K562 (cell line): Measurements from ENCODE around the gene MKRN2OS. TPM values are rescaled to one million over a fixed set of nuclear protein-coding genes. Genes with fewer than 3 reads are reported as not detected.

Experiments
- ATAC-seq: fragments of 200-7000 bp; cut with Tn5 transposase; 3 replicates; pipeline ENCODE4 v1.9.1; 2020; ENCODE audit warnings: moderate library complexity
- BruUV-seq: library from RNA; stranded (reverse); fragments of 400-500 nt; replicated peaks from 2 replicates; lab custom pipeline; 2021; lab: Mats Ljungman, UMichigan
- CTCF ChIA-PET: fragments of 300-600 bp; formaldehyde crosslinking; extraction: SDS; loops from one replicate; lab custom pipeline; 2021; ENCODE audit warnings: low intra/inter-chr PET ratio; lab: Yijun Ruan, JAX
- POLR2A ChIA-PET: fragments of 300-600, 350-650 bp; sonication (Branson Sonifier 250); formaldehyde crosslinking; extraction: SDS; loops from one replicate; lab custom pipeline; 2021; ENCODE audit warnings: antibody characterized with exemption, inconsistent platforms; lab: Yijun Ruan, JAX
- DNase-seq, 4 experiments: peaks; one replicate each; pipeline versions ENCODE4 v3.0.0 to v3.0.0-alpha.2; 2011 to 2018; ENCODE audit warnings: low spot score in 3 of 4, mixed read lengths in 3 of 4; ENCODE audit errors: extremely low read depth in 1 of 4
- FAIRE-seq: peaks from 2 replicates; lab custom pipeline; 2011; peaks lifted over from hg19 to GRCh38; lab: Jason Lieb, UNC
- H2AFZ ChIP-seq: 2 replicates; pipeline ENCODE4 v1.6.0; 2011; ENCODE audit warnings: low read depth, low read length, control low read depth, inconsistent platforms
- H3K27ac ChIP-seq: fragments of 200-600 bp; 3 replicates; pipeline ENCODE4 v1.8.0; 2011; ENCODE audit warnings: low read depth, mild to moderate bottlenecking, control low read depth, inconsistent platforms, low read length, moderate library complexity, mixed read lengths; ENCODE audit errors: extremely low read depth
- H3K27me3 ChIP-seq, 2 experiments: fragments of 300-600 bp in 1 of 2; 2 replicates in 1 of 2; 3 replicates in 1 of 2; pipeline versions ENCODE4 v1.6.0 to v1.8.0; 2011; ENCODE audit warnings: inconsistent platforms in 2 of 2, low read length in 2 of 2, mild to moderate bottlenecking in 1 of 2, mixed read lengths in 1 of 2, moderate library complexity in 1 of 2; ENCODE audit not compliant: control insufficient read depth in 2 of 2, insufficient read depth in 2 of 2
- H3K36me3 ChIP-seq: fragments of 300-600 bp; 3 replicates; pipeline ENCODE4 v1.8.0; 2011; ENCODE audit warnings: mild to moderate bottlenecking, low read length, inconsistent platforms; ENCODE audit not compliant: control insufficient read depth, insufficient read depth
- H3K4me1 ChIP-seq, 2 experiments: fragments of 200-600 bp in 1 of 2; replicated peaks in 1 of 2; 2 replicates in 1 of 2; 3 replicates in 1 of 2; pipeline versions ENCODE4 v1.5.1 to v1.8.0; 2011; ENCODE audit warnings: inconsistent platforms in 2 of 2, low read length in 2 of 2, mild to moderate bottlenecking in 1 of 2, mixed read lengths in 1 of 2, moderate library complexity in 1 of 2; ENCODE audit not compliant: control insufficient read depth in 2 of 2, insufficient read depth in 2 of 2
- H3K4me2 ChIP-seq: 2 replicates; pipeline ENCODE4 v1.6.1; 2011; ENCODE audit warnings: low read length, control low read depth, inconsistent platforms, mixed read lengths; ENCODE audit not compliant: insufficient read depth
- H3K4me3 ChIP-seq: fragments of 200-600 bp; sonication (generic), shearing (Covaris generic); 2 replicates; pipeline ENCODE4 v1.5.1; 2016; ENCODE audit warnings: control low read depth, inconsistent platforms
- H3K79me2 ChIP-seq: fragments of 200-600 bp; 3 replicates; pipeline ENCODE4 v1.8.0; 2011; ENCODE audit warnings: low read length, inconsistent platforms; ENCODE audit not compliant: control insufficient read depth, insufficient read depth
- H3K9ac ChIP-seq, 2 experiments: 2 replicates each; pipeline versions ENCODE4 v1.6.0 to v1.6.1; 2011; ENCODE audit warnings: low read depth in 2 of 2, low read length in 2 of 2, control low read depth in 1 of 2, inconsistent platforms in 1 of 2, mild to moderate bottlenecking in 1 of 2, mixed read lengths in 1 of 2; ENCODE audit not compliant: insufficient read depth in 1 of 2
- H3K9me1 ChIP-seq: one replicate; pipeline ENCODE4 v1.6.0; 2011; ENCODE audit warnings: inconsistent platforms, mild to moderate bottlenecking, low read length, moderate library complexity; ENCODE audit not compliant: control insufficient read depth, insufficient read depth
- H3K9me3 ChIP-seq: replicated peaks from 2 replicates; pipeline ENCODE4 v1.5.1; 2011; ENCODE audit warnings: low read depth, low read length, inconsistent platforms; ENCODE audit not compliant: control insufficient read depth, insufficient read depth
- H4K20me1 ChIP-seq: replicated peaks from 2 replicates; pipeline ENCODE4 v1.6.1; 2011; ENCODE audit warnings: low read length, inconsistent platforms, mixed read lengths; ENCODE audit not compliant: control insufficient read depth, insufficient read depth
- ETS2 ChIP-seq: IDR thresholded peaks from 2 replicates; pipeline ENCODE4 v1.6.1; 2016; ENCODE audit warnings: borderline replicate concordance, missing genetic modification characterization, mild to moderate bottlenecking, moderate library complexity, missing compliant biosample characterization; ENCODE audit not compliant: poor library complexity, severe bottlenecking
- ILF3 ChIP-seq: fragments of 450-650 bp; IDR thresholded peaks from 2 replicates; pipeline ENCODE4 v1.6.1; 2018; ENCODE audit warnings: antibody characterized with exemption, mild to moderate bottlenecking, moderate library complexity, borderline replicate concordance
- POLR2G ChIP-seq: fragments of 200-400 bp; formaldehyde crosslinking; IDR thresholded peaks from 2 replicates; pipeline ENCODE4 v1.6.1; 2017; ENCODE audit warnings: low read depth, mild to moderate bottlenecking, antibody characterized with exemption, low read length, moderate library complexity
- SMARCA4 ChIP-seq: fragments of 450-650 bp; IDR thresholded peaks from 2 replicates; pipeline ENCODE4 v1.6.1; 2016
- ZBTB7A ChIP-seq: IDR thresholded peaks from 2 replicates; pipeline ENCODE4 v1.6.1; 2011; ENCODE audit warnings: low read depth, mild to moderate bottlenecking, low read length, moderate library complexity, borderline replicate concordance; ENCODE audit not compliant: control insufficient read depth
- WGBS: fragments of 100-300 bp; shearing (Covaris generic); methylation state at CpG from one replicate; pipeline ENCODE4 v1.1.6; 2016; ENCODE audit warnings: low coverage, mixed read lengths; ENCODE audit not compliant: insufficient coverage; ENCODE audit errors: missing lambda C conversion rate; 5-methylcytosine and 5-hydroxymethylcytosine counted together
- in situ Hi-C: fragments of 300-500 bp; cut with MboI; formaldehyde crosslinking; loops from 4 replicates; pipeline ENCODE4 v1.15.0; 2018; ENCODE audit warnings: inconsistent platforms, mixed read lengths
- intact Hi-C: fragments of 100-400 bp; cut with micrococcal nuclease; formaldehyde crosslinking; loops from 2 replicates; pipeline ENCODE4 v1.14.2; 2022
- polyA plus RNA-seq, 8 experiments: library from polyadenylated mRNA; depleted of rRNA in 4 of 8; stranded (reverse) in 5 of 8; unstranded in 3 of 8; fragments of >200 nt; fragmentation: Nextera tagmentation in 2 of 8; fragmentation: Illumina TruSeq in 1 of 8; extraction: Ambion mirVana in 2 of 8; extraction: Trizol in 1 of 8; gene quantifications; 2 replicates each; pipeline versions ENCODE4 v1.2.1 to v1.2.3, GENCODE V29; 2011 to 2014; ENCODE audit warnings: inconsistent platforms in 1 of 8, missing spikeins in 1 of 8
- small RNA-seq: library from RNA; depleted of rRNA; stranded (forward); fragments of <200 nt; gene quantifications from one replicate; pipeline ENCODE3, GENCODE V24; 2014
- total RNA-seq, 7 experiments: library from RNA; depleted of rRNA in 6 of 7; stranded (reverse); fragments of >200 nt in 6 of 7; fragmentation: Illumina TruSeq in 2 of 7; extraction: Trizol in 2 of 7; gene quantifications; 2 replicates each; pipeline versions ENCODE4 v1.2.1 to v1.2.3, GENCODE V29; 2011 to 2021; ENCODE audit warnings: low replicate concordance in 1 of 7
- TF ChIP-seq, protein P1 (sequence below): fragments of 250-450 bp; sonication (Bioruptor Pico); IDR thresholded peaks from 2 replicates; pipeline ENCODE4 v1.8.0; 2022; ENCODE audit warnings: inconsistent platforms, mild to moderate bottlenecking, moderate library complexity, borderline replicate concordance
- TF ChIP-seq, protein P2 (sequence below): fragments of 450-650 bp; formaldehyde crosslinking; conservative IDR thresholded peaks from 2 replicates; pipeline ENCODE4 v1.4.0; 2022; ENCODE audit warnings: mild to moderate bottlenecking, missing genetic modification characterization
- TF ChIP-seq, protein P3 (sequence below): fragments of 450-650 bp; formaldehyde crosslinking; IDR thresholded peaks from 2 replicates; pipeline ENCODE4 v1.4.0; 2022; ENCODE audit warnings: missing genetic modification characterization

MKRN2OS gene
- total and polyA plus RNA-seq, 9 of the 15 experiments (the other 6 are each of a cell fraction or from before 2014, with no cell fraction given): 0.11 to 0.27 (median 0.17) TPM; not detected in 6

DNA sequence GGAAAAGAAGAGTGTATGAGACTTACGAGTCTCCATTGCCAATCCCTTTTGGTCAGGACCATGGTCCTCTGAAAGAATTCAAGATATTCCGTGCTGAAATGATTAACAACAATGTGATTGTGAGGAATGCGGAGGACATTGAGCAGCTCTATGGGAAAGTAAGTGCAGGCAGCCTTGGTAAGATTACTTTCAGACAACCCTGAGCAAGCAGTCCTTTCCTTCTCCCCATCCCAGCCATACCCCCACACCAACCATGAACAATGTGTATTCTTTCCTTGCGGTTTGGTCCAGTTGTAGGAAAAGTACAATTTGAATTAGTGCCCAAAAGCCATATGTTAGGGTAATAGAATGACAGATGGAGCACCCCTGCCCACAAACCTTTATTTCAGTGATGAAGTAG, 55.5 kb downstream of the MKRN2OS start:
- H3K36me3 ChIP-seq: peaks cover 80% of the 10 kb centered on the region
- in situ Hi-C loops: no loop called here
- ATAC-seq (no peak), DNase-seq (no peak)
- H3K9me3 ChIP-seq: no peaks in the 10 kb centered on the region
- intact Hi-C loops: loop anchor here (10.0 kb wide), 1 partner anchor 505 kb away; no protein-coding TSS in a partner anchor
- H3K9ac ChIP-seq: no peak overlapping the region
- BruUV-seq: no TSS peak
- POLR2A ChIA-PET: interaction anchor here (0.5 kb wide), 1 partner anchor 173 kb away, joined by 3 read pairs; no protein-coding TSS in a partner anchor
- H3K79me2 ChIP-seq: peaks cover 40% of the 10 kb centered on the region
- no peaks in the 10 kb centered on the region for H3K27me3 ChIP-seq
- 89% methylated on average over 4 of the region's 4 CpGs for WGBS
- no peak overlapping the region for H3K27ac ChIP-seq
- H3K4me1 ChIP-seq: peaks cover 0 to 5% of the 10 kb centered on the region in 2 experiments; a peak in 3 of 5 replicates
- no peak overlapping the region for H3K4me2 ChIP-seq
- H4K20me1 ChIP-seq: no peaks in the 10 kb centered on the region
- TF ChIP-seq SMARCA4 (no peak), ZBTB7A (no peak), ILF3 (no peak), POLR2G (no peak), ETS2 (tag) (no peak)
- TF ChIP-seq, protein P1, sequence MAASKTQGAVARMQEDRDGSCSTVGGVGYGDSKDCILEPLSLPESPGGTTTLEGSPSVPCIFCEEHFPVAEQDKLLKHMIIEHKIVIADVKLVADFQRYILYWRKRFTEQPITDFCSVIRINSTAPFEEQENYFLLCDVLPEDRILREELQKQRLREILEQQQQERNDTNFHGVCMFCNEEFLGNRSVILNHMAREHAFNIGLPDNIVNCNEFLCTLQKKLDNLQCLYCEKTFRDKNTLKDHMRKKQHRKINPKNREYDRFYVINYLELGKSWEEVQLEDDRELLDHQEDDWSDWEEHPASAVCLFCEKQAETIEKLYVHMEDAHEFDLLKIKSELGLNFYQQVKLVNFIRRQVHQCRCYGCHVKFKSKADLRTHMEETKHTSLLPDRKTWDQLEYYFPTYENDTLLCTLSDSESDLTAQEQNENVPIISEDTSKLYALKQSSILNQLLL (CRISPR knock-in tag): no peak
- TF ChIP-seq, protein P2, sequence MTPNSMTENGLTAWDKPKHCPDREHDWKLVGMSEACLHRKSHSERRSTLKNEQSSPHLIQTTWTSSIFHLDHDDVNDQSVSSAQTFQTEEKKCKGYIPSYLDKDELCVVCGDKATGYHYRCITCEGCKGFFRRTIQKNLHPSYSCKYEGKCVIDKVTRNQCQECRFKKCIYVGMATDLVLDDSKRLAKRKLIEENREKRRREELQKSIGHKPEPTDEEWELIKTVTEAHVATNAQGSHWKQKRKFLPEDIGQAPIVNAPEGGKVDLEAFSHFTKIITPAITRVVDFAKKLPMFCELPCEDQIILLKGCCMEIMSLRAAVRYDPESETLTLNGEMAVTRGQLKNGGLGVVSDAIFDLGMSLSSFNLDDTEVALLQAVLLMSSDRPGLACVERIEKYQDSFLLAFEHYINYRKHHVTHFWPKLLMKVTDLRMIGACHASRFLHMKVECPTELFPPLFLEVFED: no peak
- TF ChIP-seq, protein P3, sequence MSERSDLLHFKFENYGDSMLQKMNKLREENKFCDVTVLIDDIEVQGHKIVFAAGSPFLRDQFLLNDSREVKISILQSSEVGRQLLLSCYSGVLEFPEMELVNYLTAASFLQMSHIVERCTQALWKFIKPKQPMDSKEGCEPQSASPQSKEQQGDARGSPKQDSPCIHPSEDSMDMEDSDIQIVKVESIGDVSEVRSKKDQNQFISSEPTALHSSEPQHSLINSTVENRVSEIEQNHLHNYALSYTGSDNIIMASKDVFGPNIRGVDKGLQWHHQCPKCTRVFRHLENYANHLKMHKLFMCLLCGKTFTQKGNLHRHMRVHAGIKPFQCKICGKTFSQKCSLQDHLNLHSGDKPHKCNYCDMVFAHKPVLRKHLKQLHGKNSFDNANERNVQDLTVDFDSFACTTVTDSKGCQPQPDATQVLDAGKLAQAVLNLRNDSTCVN (CRISPR knock-in tag): no peak
- TF ChIP-seq, all 486 proteins: peak for 0
- H3K4me3 ChIP-seq: no peak overlapping the region
- no peak for FAIRE-seq
- CTCF ChIA-PET: no interaction called here
- no peaks in the 10 kb centered on the region for H3K9me1 ChIP-seq
- no peak overlapping the region for H2AFZ ChIP-seq

Small RNA genes within 50 kb of the gene (small RNA-seq; reads per million reads assigned to genes)
- not detected for gene RF00017
- gene RNA5SP123: 0.18 reads per million
- gene RNU6-377P: not detected

Other genes with a start within 250 kb of the MKRN2OS start
- 38.5 and 40.4 TPM in 2 replicates for gene TSEN2, start 61.0 kb downstream of the MKRN2OS start, total RNA-seq (2014; rRNA removed)
- 52.8 and 55.9 TPM in 2 replicates for gene TSEN2, start 61.0 kb downstream of the MKRN2OS start, total RNA-seq (2014; rRNA removed; fragmentation: Illumina TruSeq; extraction: Trizol)
- gene TSEN2, start 61.0 kb downstream of the MKRN2OS start, total RNA-seq (2015; rRNA removed; fragmentation: Illumina TruSeq; extraction: Trizol): 53.0 and 55.2 TPM in 2 replicates
- 39.9 TPM in 2 replicates for gene TSEN2, start 61.0 kb downstream of the MKRN2OS start, total RNA-seq (2021)
- 39.4 and 43.7 TPM in 2 replicates for gene TSEN2, start 61.0 kb downstream of the MKRN2OS start, polyA plus RNA-seq (2011; rRNA removed)
- gene TSEN2, start 61.0 kb downstream of the MKRN2OS start, polyA plus RNA-seq (2014; fragmentation: Illumina TruSeq; extraction: Trizol): 48.2 and 55.6 TPM in 2 replicates
- gene TSEN2, start 61.0 kb downstream of the MKRN2OS start, polyA plus RNA-seq (2014; fragmentation: Nextera tagmentation; extraction: Ambion mirVana): 10 to 100 TPM; 39.3 to 76.3 TPM
- 46.6 and 50.8 TPM in 2 replicates for gene TSEN2, start 61.0 kb downstream of the MKRN2OS start, polyA plus RNA-seq (2014; rRNA removed)
- 41.4 and 42.9 TPM in 2 replicates for gene MKRN2, start 11.6 kb upstream of the MKRN2OS start, total RNA-seq (2014; rRNA removed)
- 37.7 and 40.0 TPM in 2 replicates for gene MKRN2, start 11.6 kb upstream of the MKRN2OS start, total RNA-seq (2014; rRNA removed; fragmentation: Illumina TruSeq; extraction: Trizol)
- gene MKRN2, start 11.6 kb upstream of the MKRN2OS start, total RNA-seq (2015; rRNA removed; fragmentation: Illumina TruSeq; extraction: Trizol): 32.9 and 35.3 TPM in 2 replicates
- 45.5 and 50.1 TPM in 2 replicates for gene MKRN2, start 11.6 kb upstream of the MKRN2OS start, total RNA-seq (2021)
- gene MKRN2, start 11.6 kb upstream of the MKRN2OS start, polyA plus RNA-seq (2011; rRNA removed): 63.2 and 65.6 TPM in 2 replicates
- 44.1 and 45.3 TPM in 2 replicates for gene MKRN2, start 11.6 kb upstream of the MKRN2OS start, polyA plus RNA-seq (2014; fragmentation: Illumina TruSeq; extraction: Trizol)
- gene MKRN2, start 11.6 kb upstream of the MKRN2OS start, polyA plus RNA-seq (2014; fragmentation: Nextera tagmentation; extraction: Ambion mirVana): 10 to 100 TPM; 29.4 to 46.0 TPM
- 42.9 and 51.3 TPM in 2 replicates for gene MKRN2, start 11.6 kb upstream of the MKRN2OS start, polyA plus RNA-seq (2014; rRNA removed)
- 74.5 and 104 TPM in 2 replicates for gene RAF1, start 118.6 kb upstream of the MKRN2OS start, total RNA-seq (2014; rRNA removed)
- gene RAF1, start 118.6 kb upstream of the MKRN2OS start, total RNA-seq (2014; rRNA removed; fragmentation: Illumina TruSeq; extraction: Trizol): 91.4 and 95.2 TPM in 2 replicates
- gene RAF1, start 118.6 kb upstream of the MKRN2OS start, total RNA-seq (2015; rRNA removed; fragmentation: Illumina TruSeq; extraction: Trizol): 92.6 and 97.5 TPM in 2 replicates
- 78.3 and 83.2 TPM in 2 replicates for gene RAF1, start 118.6 kb upstream of the MKRN2OS start, total RNA-seq (2021)
- gene RAF1, start 118.6 kb upstream of the MKRN2OS start, polyA plus RNA-seq (2011; rRNA removed): 155 and 183 TPM in 2 replicates
- gene RAF1, start 118.6 kb upstream of the MKRN2OS start, polyA plus RNA-seq (2014; fragmentation: Illumina TruSeq; extraction: Trizol): 95.5 and 106 TPM in 2 replicates
- gene RAF1, start 118.6 kb upstream of the MKRN2OS start, polyA plus RNA-seq (2014; fragmentation: Nextera tagmentation; extraction: Ambion mirVana): 10 to 100 TPM; 28.0 to 32.3 TPM
- gene RAF1, start 118.6 kb upstream of the MKRN2OS start, polyA plus RNA-seq (2014; rRNA removed): 85.6 and 96.8 TPM in 2 replicates
- gene TMEM40, start 213.8 kb upstream of the MKRN2OS start, total RNA-seq (2014; rRNA removed): not detected in 2 replicates
- gene TMEM40, start 213.8 kb upstream of the MKRN2OS start, total RNA-seq (2014; rRNA removed; fragmentation: Illumina TruSeq; extraction: Trizol): not detected in 2 replicates
- gene TMEM40, start 213.8 kb upstream of the MKRN2OS start, total RNA-seq (2015; rRNA removed; fragmentation: Illumina TruSeq; extraction: Trizol): not detected in 2 replicates
- gene TMEM40, start 213.8 kb upstream of the MKRN2OS start, total RNA-seq (2021): not detected in 2 replicates
- gene TMEM40, start 213.8 kb upstream of the MKRN2OS start, polyA plus RNA-seq (2011; rRNA removed): 0.31 TPM in 1 of 2 replicates, not detected in the other
- not detected in 2 replicates for gene TMEM40, start 213.8 kb upstream of the MKRN2OS start, polyA plus RNA-seq (2014; fragmentation: Illumina TruSeq; extraction: Trizol)
- under 1 TPM; 0.11 to 0.14 TPM for gene TMEM40, start 213.8 kb upstream of the MKRN2OS start, polyA plus RNA-seq (2014; fragmentation: Nextera tagmentation; extraction: Ambion mirVana)
- not detected in 2 replicates for gene TMEM40, start 213.8 kb upstream of the MKRN2OS start, polyA plus RNA-seq (2014; rRNA removed)